ENCODE results near the gene AQP7. TPM values are rescaled to one million over a fixed set of nuclear protein-coding genes. Genes with fewer than 3 reads are reported as not detected.

The AQP7 gene
- total and polyA plus RNA-seq, 2 donors (not counting 1 experiment from before 2014, with no cell fraction given), result not detected

- ChIA-PET POLR2A (no interaction called here), CTCF (interaction anchor here (0.7 to 1.9 kb wide), 2 partner anchors 17 to 37 kb away, joined by 3 to 6 read pairs; no protein-coding TSS in a partner anchor)
- Histone ChIP-seq H3K4me3 (ENCODE audit: control extremely low read depth in 1 of 5, extremely low read depth in 1 of 5, insufficient read depth in 1 of 5, low read depth in 2 of 5, low read length in 4 of 5) (no peak overlapping the region), H3K4me1 (ENCODE audit: control insufficient read depth in 2 of 2, insufficient read depth in 2 of 2, low read length in 2 of 2) (peaks cover 22 to 34% of the 10 kb centered on the region in 2 donors), H3K9me3 (ENCODE audit: control extremely low read depth in 1 of 3, control insufficient read depth in 2 of 3, insufficient read depth in 1 of 3, low read length in 2 of 3) (no peaks in the 10 kb centered on the region), H3K36me3 (replicated peaks in 1 of 2; ENCODE audit: control extremely low read depth in 1 of 2, control insufficient read depth in 1 of 2, extremely low read depth in 1 of 2, insufficient read depth in 2 of 2, low read length in 1 of 2) (no peaks in the 10 kb centered on the region), H3K27me3 (replicated peaks in 1 of 4; ENCODE audit: control extremely low read depth in 1 of 4, control insufficient read depth in 3 of 4, insufficient read depth in 4 of 4, low read length in 3 of 4) (peaks cover 0 to 9% (median 1%) of the 10 kb centered on the region in 4 experiments), H3K4me2 (replicated peaks; ENCODE audit: low read depth, low read length, poor library complexity, severe bottlenecking) (no peak overlapping the region), H3K79me2 (ENCODE audit: control insufficient read depth, insufficient read depth, low read length) (no peaks in the 10 kb centered on the region), H3K9ac (ENCODE audit: low read length) (no peak overlapping the region), H3K27ac (ENCODE audit: low read length in 2 of 2) (no peak overlapping the region), H2AFZ (ENCODE audit: insufficient read depth, low read depth, low read length, poor library complexity, severe bottlenecking) (no peak overlapping the region), H4K20me1 (ENCODE audit: control insufficient read depth, insufficient read depth, low read length, poor library complexity, severe bottlenecking) (no peaks in the 10 kb centered on the region)
- peaks cover 3% of the 10 kb centered on the region for H3K27me3 Mint-ChIP-seq
- no peak for ATAC-seq (ENCODE audit: low read depth)
- no peak for DNase-seq
- no peak overlapping the region for H3K4me3 Mint-ChIP-seq
- H3K4me1 Mint-ChIP-seq, result peaks cover 24% of the 10 kb centered on the region
- intact Hi-C loops (cut with micrococcal nuclease), result no loop called here
- TF ChIP-seq EZH2 (IDR thresholded peaks at IDR 0.05; ENCODE audit: borderline replicate concordance, insufficient read depth, low read depth, low read length, poor library complexity, severe bottlenecking), result no peak
- TF ChIP-seq CTCF (IDR thresholded peaks at IDR 0.05), result no peak
- no peaks in the 10 kb centered on the region for H3K9me3 Mint-ChIP-seq (ENCODE audit: insufficient read depth)
- H3K27ac Mint-ChIP-seq, result no peak overlapping the region
- 79% methylated on average over 3 of the region's 5 CpGs for WGBS (ENCODE audit: insufficient coverage)
These were observed 47.3 kb upstream of the AQP7 start for GRCh38 chr9:33449715-33450114.

- Mint-ChIP-seq H3K27ac (no peak overlapping the region), H3K27me3 (peaks cover 3% of the 10 kb centered on the region), H3K9me3 (ENCODE audit: insufficient read depth) (no peaks in the 10 kb centered on the region), H3K4me1 (peaks cover 24% of the 10 kb centered on the region), H3K4me3 (peak overlapping the region; percentile 88)
- intact Hi-C loops (cut with micrococcal nuclease), result no loop called here
- ChIA-PET CTCF (interaction anchor here (1.2 to 1.9 kb wide), 4 partner anchors 12 to 158 kb away, joined by 3 to 6 read pairs (median 3); partner anchors contain the start of genes NFX1 and NOL6), POLR2A (interaction anchor here (1.6 kb wide), 1 partner anchor 26 kb away, joined by 4 read pairs; the partner anchor contains the start of gene NOL6)
- DNase-seq (no peak), ATAC-seq (ENCODE audit: low read depth) (no peak)
- Histone ChIP-seq H3K36me3 (replicated peaks in 1 of 2; ENCODE audit: control extremely low read depth in 1 of 2, control insufficient read depth in 1 of 2, extremely low read depth in 1 of 2, insufficient read depth in 2 of 2, low read length in 1 of 2) (no peaks in the 10 kb centered on the region), H3K79me2 (ENCODE audit: control insufficient read depth, insufficient read depth, low read length) (no peaks in the 10 kb centered on the region), H4K20me1 (ENCODE audit: control insufficient read depth, insufficient read depth, low read length, poor library complexity, severe bottlenecking) (no peaks in the 10 kb centered on the region), H3K4me1 (ENCODE audit: control insufficient read depth in 2 of 2, insufficient read depth in 2 of 2, low read length in 2 of 2) (peaks cover 22 to 25% of the 10 kb centered on the region in 2 donors), H3K9me3 (ENCODE audit: control extremely low read depth in 1 of 3, control insufficient read depth in 2 of 3, insufficient read depth in 1 of 3, low read length in 2 of 3) (no peaks in the 10 kb centered on the region), H3K27ac (ENCODE audit: low read length in 2 of 2) (no peak overlapping the region), H3K27me3 (replicated peaks in 1 of 4; ENCODE audit: control extremely low read depth in 1 of 4, control insufficient read depth in 3 of 4, insufficient read depth in 4 of 4, low read length in 3 of 4) (peaks cover 0 to 9% (median 1%) of the 10 kb centered on the region in 4 experiments), H3K4me3 (ENCODE audit: control extremely low read depth in 1 of 5, extremely low read depth in 1 of 5, insufficient read depth in 1 of 5, low read depth in 2 of 5, low read length in 4 of 5) (peak overlapping the region in 4 of 5 experiments; percentile 14 to 59 (median 41)), H2AFZ (ENCODE audit: insufficient read depth, low read depth, low read length, poor library complexity, severe bottlenecking) (peak overlapping the region; percentile 80), H3K9ac (ENCODE audit: low read length) (peak overlapping the region; percentile 65), H3K4me2 (replicated peaks; ENCODE audit: low read depth, low read length, poor library complexity, severe bottlenecking) (peak overlapping the region; percentile 92)
- 54% methylated on average over 20 of the region's 20 CpGs for WGBS (ENCODE audit: insufficient coverage)
- TF ChIP-seq CTCF (IDR thresholded peaks at IDR 0.05), result no peak
- TF ChIP-seq EZH2 (IDR thresholded peaks at IDR 0.05; ENCODE audit: borderline replicate concordance, insufficient read depth, low read depth, low read length, poor library complexity, severe bottlenecking), result no peak
These were observed 45.6 kb upstream of the AQP7 start for GRCh38 chr9:33447799-33448553.

Data from B cell (primary cell).